ENCODE data around the gene NSD2. TPM values are rescaled to one million over a fixed set of nuclear protein-coding genes. Genes with fewer than 3 reads are reported as not detected.

The NSD2 gene
- total RNA-seq, 1 experiment from 2014 or later = 109 TPM

DNA sequence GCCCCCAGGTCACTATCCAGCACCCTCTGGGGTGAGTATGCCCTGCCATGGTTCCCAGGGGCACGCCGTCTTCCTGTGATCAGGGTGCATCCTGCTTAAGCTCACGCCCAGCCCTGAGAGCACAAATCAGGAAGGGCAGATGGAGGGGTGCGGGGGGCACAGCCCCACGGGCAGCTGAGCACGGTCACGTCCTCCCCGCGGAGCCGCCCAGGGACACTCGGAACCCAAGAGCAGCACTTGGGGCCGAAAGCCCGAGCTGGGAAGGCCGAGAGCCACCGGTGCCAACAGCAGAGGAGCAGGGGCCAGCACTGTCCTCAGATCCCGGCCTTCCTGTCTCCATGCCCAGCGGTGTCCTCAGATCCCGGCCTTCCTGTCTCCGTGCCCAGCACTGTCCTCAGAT lies 116.1 kb downstream of the NSD2 start:
- Mint-ChIP-seq H3K36me3 (ENCODE audit: insufficient read depth, unreplicated experiment) (peaks cover 63% of the 10 kb centered on the region), H3K9me3 (ENCODE audit: unreplicated experiment) (no peaks in the 10 kb centered on the region), H3K27ac (ENCODE audit: low read depth, unreplicated experiment) (no peak overlapping the region), H3K4me1 (ENCODE audit: insufficient read depth, unreplicated experiment) (peaks cover 5% of the 10 kb centered on the region), H3K27me3 (ENCODE audit: insufficient read depth, unreplicated experiment) (no peaks in the 10 kb centered on the region), H3K4me3 (ENCODE audit: unreplicated experiment) (no peak overlapping the region)
- intact Hi-C loops (cut with micrococcal nuclease) = no loop called here
- ChIA-PET CTCF (interaction anchor here (0.6 kb wide), 1 partner anchor 147 kb away, joined by 3 read pairs; no protein-coding TSS in a partner anchor), POLR2A (interaction anchor here (0.6 to 0.7 kb wide), 2 partner anchors 9 to 19 kb away, joined by 4 read pairs; no protein-coding TSS in a partner anchor)
- BruUV-seq (replicated peaks) = no TSS peak
- DNase-seq (ENCODE audit: unreplicated experiment) = no peak
- TF ChIP-seq, protein P1, sequence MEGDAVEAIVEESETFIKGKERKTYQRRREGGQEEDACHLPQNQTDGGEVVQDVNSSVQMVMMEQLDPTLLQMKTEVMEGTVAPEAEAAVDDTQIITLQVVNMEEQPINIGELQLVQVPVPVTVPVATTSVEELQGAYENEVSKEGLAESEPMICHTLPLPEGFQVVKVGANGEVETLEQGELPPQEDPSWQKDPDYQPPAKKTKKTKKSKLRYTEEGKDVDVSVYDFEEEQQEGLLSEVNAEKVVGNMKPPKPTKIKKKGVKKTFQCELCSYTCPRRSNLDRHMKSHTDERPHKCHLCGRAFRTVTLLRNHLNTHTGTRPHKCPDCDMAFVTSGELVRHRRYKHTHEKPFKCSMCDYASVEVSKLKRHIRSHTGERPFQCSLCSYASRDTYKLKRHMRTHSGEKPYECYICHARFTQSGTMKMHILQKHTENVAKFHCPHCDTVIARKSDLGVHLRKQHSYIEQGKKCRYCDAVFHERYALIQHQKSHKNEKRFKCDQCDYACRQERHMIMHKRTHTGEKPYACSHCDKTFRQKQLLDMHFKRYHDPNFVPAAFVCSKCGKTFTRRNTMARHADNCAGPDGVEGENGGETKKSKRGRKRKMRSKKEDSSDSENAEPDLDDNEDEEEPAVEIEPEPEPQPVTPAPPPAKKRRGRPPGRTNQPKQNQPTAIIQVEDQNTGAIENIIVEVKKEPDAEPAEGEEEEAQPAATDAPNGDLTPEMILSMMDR (IDR thresholded peaks at IDR 0.05; ENCODE audit: unreplicated experiment) = no peak

DNA sequence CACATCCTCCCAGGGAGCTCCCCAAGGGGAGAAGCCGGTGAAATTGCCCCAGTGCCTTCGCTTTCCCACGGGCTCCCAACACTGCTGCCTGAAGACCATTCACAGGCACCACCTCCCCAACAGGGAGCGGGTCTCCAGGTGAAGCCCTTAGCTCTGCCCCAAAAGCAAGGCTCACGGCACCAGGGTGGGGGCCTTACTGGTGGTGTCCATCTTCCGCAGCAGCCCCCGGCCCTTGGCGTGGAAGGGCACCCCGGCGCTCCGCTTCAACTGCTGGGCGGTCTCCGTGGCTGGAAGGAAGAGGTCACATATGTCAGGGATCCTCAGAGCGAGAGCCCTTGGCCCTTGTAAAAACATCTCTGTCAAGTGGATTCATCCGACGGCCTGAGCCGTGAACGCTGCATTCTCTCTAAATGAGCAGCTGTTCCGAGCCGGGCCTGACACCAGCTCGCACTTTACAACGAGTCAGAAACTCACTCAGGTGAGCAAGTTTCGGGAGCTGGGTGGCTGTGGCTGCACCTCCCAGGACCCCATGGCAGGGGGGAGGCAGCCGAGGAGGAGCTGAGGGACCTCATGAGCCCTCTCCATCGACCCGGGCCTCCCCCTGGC lies 116.6 kb downstream of the NSD2 start:
- peaks cover 58% of the 10 kb centered on the region for H3K36me3 Mint-ChIP-seq (ENCODE audit: insufficient read depth, unreplicated experiment)
- ChIA-PET POLR2A (no interaction called here), CTCF (interaction anchor here (0.6 kb wide), 1 partner anchor 146 kb away, joined by 3 read pairs; no protein-coding TSS in a partner anchor)
- no peak for DNase-seq (ENCODE audit: unreplicated experiment)
- intact Hi-C loops (cut with micrococcal nuclease) = no loop called here
- no peak overlapping the region for H3K4me3 Mint-ChIP-seq (ENCODE audit: unreplicated experiment)
- no peaks in the 10 kb centered on the region for H3K27me3 Mint-ChIP-seq (ENCODE audit: insufficient read depth, unreplicated experiment)
- TF ChIP-seq, protein P1 (IDR thresholded peaks at IDR 0.05; ENCODE audit: unreplicated experiment) = no peak
- no TSS peak for BruUV-seq (replicated peaks)
- peaks cover 5% of the 10 kb centered on the region for H3K4me1 Mint-ChIP-seq (ENCODE audit: insufficient read depth, unreplicated experiment)
- no peaks in the 10 kb centered on the region for H3K9me3 Mint-ChIP-seq (ENCODE audit: unreplicated experiment)
- H3K27ac Mint-ChIP-seq (ENCODE audit: low read depth, unreplicated experiment) = no peak overlapping the region

- intact Hi-C loops (cut with micrococcal nuclease) = no loop called here
- H3K9me3 Mint-ChIP-seq (ENCODE audit: unreplicated experiment) = no peaks in the 10 kb centered on the region
- ChIA-PET POLR2A (no interaction called here), CTCF (no interaction called here)
- no peaks in the 10 kb centered on the region for H3K27me3 Mint-ChIP-seq (ENCODE audit: insufficient read depth, unreplicated experiment)
- H3K4me3 Mint-ChIP-seq (ENCODE audit: unreplicated experiment) = no peak overlapping the region
- H3K36me3 Mint-ChIP-seq (ENCODE audit: insufficient read depth, unreplicated experiment) = peaks cover 58% of the 10 kb centered on the region
- no TSS peak for BruUV-seq (replicated peaks)
- peaks cover 5% of the 10 kb centered on the region for H3K4me1 Mint-ChIP-seq (ENCODE audit: insufficient read depth, unreplicated experiment)
- TF ChIP-seq, protein P1 (IDR thresholded peaks at IDR 0.05; ENCODE audit: unreplicated experiment) = no peak
- H3K27ac Mint-ChIP-seq (ENCODE audit: low read depth, unreplicated experiment) = no peak overlapping the region
- DNase-seq (ENCODE audit: unreplicated experiment) = no peak
Measured at GRCh38 chr4:1988327-1988724, 117.1 kb downstream of the NSD2 start.

DNA sequence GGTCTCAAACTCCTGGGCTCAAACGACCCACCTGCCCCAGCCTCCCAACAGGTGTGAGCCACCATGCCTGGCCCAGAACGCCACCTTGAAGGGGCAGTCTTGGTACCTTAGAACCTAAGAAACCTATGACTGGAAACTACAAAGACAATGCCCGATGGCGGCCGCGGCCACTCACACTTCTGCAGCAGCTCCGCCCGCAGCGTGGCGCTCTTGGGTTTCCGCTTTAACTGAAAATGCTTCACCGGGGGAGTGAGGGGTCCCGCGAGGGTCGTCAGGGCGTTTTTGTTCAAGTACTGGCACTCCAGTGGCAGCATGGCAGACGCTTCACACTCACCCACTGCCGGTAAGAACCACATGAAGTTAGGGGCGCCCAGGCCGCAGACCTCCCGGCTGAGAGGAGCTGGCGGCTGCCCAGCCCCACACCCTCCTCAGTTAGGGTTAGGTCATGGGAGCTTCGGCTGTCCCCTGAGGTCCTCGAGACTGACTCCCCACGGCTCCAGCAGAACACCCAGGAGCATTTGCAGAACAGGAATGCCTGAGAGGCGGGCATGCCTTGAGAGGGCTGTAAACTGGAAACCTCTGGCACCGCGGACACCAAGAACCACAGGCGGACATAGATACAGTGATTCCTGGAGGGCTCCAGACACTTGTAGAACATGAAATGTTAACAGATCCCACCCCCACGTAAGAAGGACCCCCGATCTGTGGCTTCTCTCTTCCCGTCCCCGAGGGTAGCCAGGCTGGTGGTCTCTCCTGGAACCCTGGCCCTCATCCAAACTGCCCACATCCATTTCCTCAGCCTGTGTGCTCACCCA lies 118.5 kb downstream of the NSD2 start:
- Mint-ChIP-seq H3K4me3 (ENCODE audit: unreplicated experiment) (no peak overlapping the region), H3K9me3 (ENCODE audit: unreplicated experiment) (no peaks in the 10 kb centered on the region), H3K36me3 (ENCODE audit: insufficient read depth, unreplicated experiment) (peaks cover 51% of the 10 kb centered on the region), H3K27me3 (ENCODE audit: insufficient read depth, unreplicated experiment) (no peaks in the 10 kb centered on the region), H3K27ac (ENCODE audit: low read depth, unreplicated experiment) (no peak overlapping the region), H3K4me1 (ENCODE audit: insufficient read depth, unreplicated experiment) (peaks cover under 1% of the 10 kb centered on the region)
- intact Hi-C loops (cut with micrococcal nuclease) = no loop called here
- TF ChIP-seq, protein P1 (IDR thresholded peaks at IDR 0.05; ENCODE audit: unreplicated experiment) = no peak
- ChIA-PET POLR2A (no interaction called here), CTCF (no interaction called here)
- DNase-seq (ENCODE audit: unreplicated experiment) = no peak
- BruUV-seq (replicated peaks) = no TSS peak
